Endodermal cell (in vitro differentiated cells): ENCODE results near the gene SLC35F6. TPM values are rescaled to one million over a fixed set of nuclear protein-coding genes. Genes with fewer than 3 reads are reported as not detected.
"Not testable (repeated sequence)": the region's sequence is repeated elsewhere in the genome, so short reads cannot be mapped to it uniquely, and the experiment has no call there.

Experiments
- DNase-seq: peaks from one replicate; pipeline ENCODE4 v3.0.0-alpha.2; 2017
- H3K27ac ChIP-seq: 2 replicates; pipeline ENCODE4 v1.5.1; 2013; ENCODE audit warnings: mild to moderate bottlenecking, low read depth, low read length, moderate library complexity
- H3K27me3 ChIP-seq: 2 replicates; pipeline ENCODE4 v1.6.1; 2013; ENCODE audit warnings: mild to moderate bottlenecking, low read length, moderate library complexity; ENCODE audit not compliant: insufficient read depth, control insufficient read depth, poor library complexity, severe bottlenecking
- H3K36me3 ChIP-seq: 2 replicates; pipeline ENCODE4 v1.7.0; 2013; ENCODE audit warnings: mild to moderate bottlenecking, low read length, moderate library complexity; ENCODE audit not compliant: control insufficient read depth, insufficient read depth
- H3K4me1 ChIP-seq: one replicate; pipeline ENCODE4 v1.7.0; 2013; ENCODE audit warnings: low read length; ENCODE audit not compliant: control insufficient read depth, insufficient read depth
- H3K4me3 ChIP-seq: 2 replicates; pipeline ENCODE4 v1.5.1; 2013; ENCODE audit warnings: mild to moderate bottlenecking, low read length, moderate library complexity
- H3K9ac ChIP-seq: 2 replicates; pipeline ENCODE4 v1.6.1; 2013; ENCODE audit warnings: mild to moderate bottlenecking, low read length, moderate library complexity; ENCODE audit not compliant: poor library complexity, severe bottlenecking; ENCODE audit errors: extremely low read depth
- H3K9me3 ChIP-seq: 2 replicates; pipeline ENCODE4 v1.6.1; 2013; ENCODE audit warnings: mild to moderate bottlenecking, low read length, moderate library complexity; ENCODE audit not compliant: control insufficient read depth
- H3K27ac Mint-ChIP-seq: 2 replicates; pipeline ENCODE4 v1.8.0; 2020; ENCODE audit warnings: mixed read lengths
- H3K27me3 Mint-ChIP-seq: 2 replicates; pipeline ENCODE4 v1.8.0; 2021; ENCODE audit warnings: mild to moderate bottlenecking, mixed read lengths; ENCODE audit not compliant: insufficient read depth
- H3K36me3 Mint-ChIP-seq: 2 replicates; pipeline ENCODE4 v1.8.0; 2020; ENCODE audit warnings: low read depth, mixed read lengths
- H3K4me1 Mint-ChIP-seq: 2 replicates; pipeline ENCODE4 v1.8.0; 2020; ENCODE audit warnings: mixed read lengths
- H3K4me3 Mint-ChIP-seq: 2 replicates; pipeline ENCODE4 v1.8.0; 2020; ENCODE audit warnings: mild to moderate bottlenecking, moderate library complexity, mixed read lengths
- H3K9me3 Mint-ChIP-seq: 2 replicates; pipeline ENCODE4 v1.8.0; 2020; ENCODE audit warnings: mild to moderate bottlenecking, mixed read lengths
- WGBS, 2 experiments: methylation state at CpG; one replicate each; pipeline versions ENCODE4 v1.1.5 to v1.1.7; 2013; ENCODE audit warnings: missing lambda C conversion rate in 2 of 2, mixed read lengths in 1 of 2; ENCODE audit not compliant: insufficient coverage in 1 of 2, insufficient read length in 1 of 2; 5-methylcytosine and 5-hydroxymethylcytosine counted together
- total RNA-seq, 2 donors: library from RNA; stranded (reverse); fragmentation: NEBNext Ultra II Directional in 1 of 2; extraction: Animal tissue kit (Norgen Biotek cat#: 25700) in 1 of 2; gene quantifications; 2 replicates in 1 of 2; 3 replicates in 1 of 2; pipeline ENCODE4 v1.2.1, GENCODE V29; 2021
- TF ChIP-seq, protein P1 (sequence below): fragments of 200-600 bp; sonication (generic); conservative IDR thresholded peaks from 2 replicates; pipeline ENCODE4 v1.5.0; 2021; ENCODE audit warnings: antibody characterized with exemption, mild to moderate bottlenecking

SLC35F6 gene
- total RNA-seq, 2 donors from 2014 or later: 23.3 to 24.8 TPM

DNA sequence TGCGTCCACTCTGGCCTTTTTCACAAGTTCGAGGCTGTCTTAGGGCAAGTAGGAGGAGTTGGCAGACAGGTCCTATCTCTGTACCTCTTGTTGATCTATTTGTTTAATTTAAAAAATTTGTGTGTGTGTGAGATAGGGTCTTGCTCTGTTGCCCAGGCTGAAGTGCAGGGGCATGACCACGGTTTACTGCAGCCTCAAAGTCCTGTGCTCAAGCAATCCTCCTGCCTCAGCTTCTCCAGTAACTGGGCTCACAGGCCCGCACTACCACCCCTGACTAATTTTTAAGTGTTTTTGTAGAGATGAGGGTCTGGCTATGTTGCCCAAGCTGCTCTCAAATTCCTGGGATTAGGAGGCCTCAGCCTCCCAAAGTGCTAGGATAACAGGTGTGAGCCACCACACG lies 4.2 kb upstream of the SLC35F6 start:
- Mint-ChIP-seq H3K4me1 (peaks cover 42% of the 10 kb centered on the region), H3K4me3 (no peak overlapping the region), H3K27ac (peak overlapping the region; percentile 42), H3K9me3 (no peaks in the 10 kb centered on the region), H3K36me3 (no peaks in the 10 kb centered on the region), H3K27me3 (no peaks in the 10 kb centered on the region)
- H3K36me3 ChIP-seq: no peaks in the 10 kb centered on the region
- 98 to 100% methylated on average over 1 to 5 of the region's 5 CpGs for whole genome bisulfite sequencing, 2 experiments
- no peak overlapping the region for H3K4me3 ChIP-seq
- no peaks in the 10 kb centered on the region for H3K27me3 ChIP-seq
- no peaks in the 10 kb centered on the region for H3K9me3 ChIP-seq
- no peak overlapping the region for H3K9ac ChIP-seq
- TF ChIP-seq, protein P1, sequence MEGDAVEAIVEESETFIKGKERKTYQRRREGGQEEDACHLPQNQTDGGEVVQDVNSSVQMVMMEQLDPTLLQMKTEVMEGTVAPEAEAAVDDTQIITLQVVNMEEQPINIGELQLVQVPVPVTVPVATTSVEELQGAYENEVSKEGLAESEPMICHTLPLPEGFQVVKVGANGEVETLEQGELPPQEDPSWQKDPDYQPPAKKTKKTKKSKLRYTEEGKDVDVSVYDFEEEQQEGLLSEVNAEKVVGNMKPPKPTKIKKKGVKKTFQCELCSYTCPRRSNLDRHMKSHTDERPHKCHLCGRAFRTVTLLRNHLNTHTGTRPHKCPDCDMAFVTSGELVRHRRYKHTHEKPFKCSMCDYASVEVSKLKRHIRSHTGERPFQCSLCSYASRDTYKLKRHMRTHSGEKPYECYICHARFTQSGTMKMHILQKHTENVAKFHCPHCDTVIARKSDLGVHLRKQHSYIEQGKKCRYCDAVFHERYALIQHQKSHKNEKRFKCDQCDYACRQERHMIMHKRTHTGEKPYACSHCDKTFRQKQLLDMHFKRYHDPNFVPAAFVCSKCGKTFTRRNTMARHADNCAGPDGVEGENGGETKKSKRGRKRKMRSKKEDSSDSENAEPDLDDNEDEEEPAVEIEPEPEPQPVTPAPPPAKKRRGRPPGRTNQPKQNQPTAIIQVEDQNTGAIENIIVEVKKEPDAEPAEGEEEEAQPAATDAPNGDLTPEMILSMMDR: no peak
- H3K27ac ChIP-seq: no peak overlapping the region
- DNase-seq: no peak
- peaks cover 26% of the 10 kb centered on the region for H3K4me1 ChIP-seq

DNA sequence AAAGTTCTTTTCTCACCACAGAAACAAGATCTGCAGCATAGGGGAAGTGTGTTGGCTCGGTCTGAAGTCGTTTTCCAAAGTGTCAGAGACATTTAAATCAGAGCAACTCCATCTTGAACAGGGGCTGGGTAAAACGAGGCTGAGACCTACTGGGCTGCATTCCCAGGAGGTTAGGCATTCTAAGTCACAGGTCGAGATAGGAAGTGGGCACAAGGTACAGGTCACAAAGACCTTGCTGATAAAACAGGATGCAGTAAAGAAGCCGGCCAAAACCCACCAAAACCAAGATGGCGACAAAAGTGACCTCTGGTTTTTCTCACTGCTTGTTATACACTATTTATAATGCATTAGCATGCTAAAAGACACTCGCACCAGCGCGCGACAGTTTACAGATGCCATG lies 3.1 kb upstream of the SLC35F6 start:
- H3K27ac ChIP-seq, H3K9ac ChIP-seq, DNase-seq, H3K27me3 Mint-ChIP-seq, H3K9me3 Mint-ChIP-seq, H3K27me3 ChIP-seq, H3K36me3 ChIP-seq, H3K36me3 Mint-ChIP-seq, H3K4me3 ChIP-seq, H3K9me3 ChIP-seq, H3K4me3 Mint-ChIP-seq: not testable (repeated sequence)
- WGBS, 2 experiments: 89 to 91% methylated on average over 10 of the region's 10 CpGs
- H3K4me1 Mint-ChIP-seq: peaks cover 41% of the 10 kb centered on the region
- H3K27ac Mint-ChIP-seq: peak overlapping the region; percentile 5
- peaks cover 22% of the 10 kb centered on the region for H3K4me1 ChIP-seq

GRCh38 chr2:26763019-26763418 lies 1.1 kb upstream of the SLC35F6 start:
- TF ChIP-seq, protein P1: no peak
- WGBS, 2 experiments: 96 to 99% methylated on average over 8 to 10 of the region's 10 CpGs
- peaks cover 31% of the 10 kb centered on the region for H3K4me1 Mint-ChIP-seq
- Histone ChIP-seq H3K9ac (no peak overlapping the region), H3K9me3 (no peaks in the 10 kb centered on the region), H3K27ac (no peak overlapping the region), H3K4me1 (peaks cover 21% of the 10 kb centered on the region), H3K36me3 (no peaks in the 10 kb centered on the region), H3K27me3 (no peaks in the 10 kb centered on the region), H3K4me3 (no peak overlapping the region)
- no peaks in the 10 kb centered on the region for H3K36me3 Mint-ChIP-seq
- H3K9me3 Mint-ChIP-seq: no peaks in the 10 kb centered on the region
- H3K27me3 Mint-ChIP-seq: no peaks in the 10 kb centered on the region
- DNase-seq: no peak
- H3K4me3 Mint-ChIP-seq: peak overlapping the region; percentile 84
- H3K27ac Mint-ChIP-seq: peak overlapping the region; percentile 64

GRCh38 chr2:26764906-26765305 lies 822 bp downstream of the SLC35F6 start:
- DNase-seq: no peak
- Mint-ChIP-seq H3K4me3 (peak overlapping the region; percentile 84), H3K27ac (no peak overlapping the region), H3K9me3 (no peaks in the 10 kb centered on the region), H3K36me3 (no peaks in the 10 kb centered on the region), H3K4me1 (peaks cover 23% of the 10 kb centered on the region), H3K27me3 (no peaks in the 10 kb centered on the region)
- Histone ChIP-seq H3K4me1 (peaks cover 16% of the 10 kb centered on the region), H3K27ac (no peak overlapping the region), H3K9me3 (no peaks in the 10 kb centered on the region), H3K4me3 (peak overlapping the region; percentile 95), H3K36me3 (no peaks in the 10 kb centered on the region), H3K27me3 (no peaks in the 10 kb centered on the region), H3K9ac (peak overlapping the region; percentile 74)
- WGBS, 2 experiments: 51 to 53% methylated on average over 3 of the region's 3 CpGs
- TF ChIP-seq, protein P1: no peak
